HCT116 (cell line): ENCODE data around the gene COPS3.

Experiments
- EZH2 ChIP-seq: fragments of 200-600 bp; sonication (generic); IDR thresholded peaks from 2 replicates; pipeline ENCODE4 v1.6.1; 2017; ENCODE audit warnings: antibody characterized with exemption, mixed run types
- EZH2phosphoT487 ChIP-seq: fragments of 200-600 bp; IDR thresholded peaks from 2 replicates; pipeline ENCODE4 v1.6.1; 2018; ENCODE audit warnings: antibody characterized with exemption, borderline replicate concordance
- POLR2A ChIP-seq: IDR thresholded peaks from 2 replicates; pipeline ENCODE4 v1.7.0; 2011; ENCODE audit warnings: borderline replicate concordance; ENCODE audit not compliant: insufficient read depth, insufficient read length; ENCODE audit errors: extremely low read depth
- POLR2AphosphoS5 ChIP-seq: IDR thresholded peaks from 2 replicates; pipeline ENCODE4 v1.6.1; 2011; ENCODE audit warnings: mild to moderate bottlenecking, low read depth, low read length, moderate library complexity
- SIN3A ChIP-seq: IDR thresholded peaks from 2 replicates; pipeline ENCODE4 v1.6.1; 2012; ENCODE audit warnings: low read depth
- SP1 ChIP-seq: IDR thresholded peaks from 2 replicates; pipeline ENCODE4 v1.6.1; 2012; ENCODE audit warnings: low read depth
- TCF7L2 ChIP-seq: IDR thresholded peaks from 2 replicates; pipeline ENCODE4 v1.7.0; 2011; ENCODE audit warnings: borderline replicate concordance, inconsistent platforms; ENCODE audit not compliant: insufficient read depth, insufficient read length; ENCODE audit errors: extremely low read depth
- TF ChIP-seq, protein P1 (sequence below): IDR thresholded peaks from 2 replicates; pipeline ENCODE4 v1.6.1; 2012
- TF ChIP-seq, protein P2 (sequence below), 3 experiments: fragments of 200-600 bp in 1 of 3; sonication (generic) in 1 of 3; IDR thresholded peaks in 2 of 3; conservative IDR thresholded peaks in 1 of 3; 2 replicates each; pipeline ENCODE4 v1.5.1; 2012 to 2017; ENCODE audit warnings: low read depth in 2 of 3, low read length in 2 of 3, antibody characterized with exemption in 1 of 3, borderline replicate concordance in 1 of 3, control low read depth in 1 of 3, mild to moderate bottlenecking in 1 of 3, mixed read lengths in 1 of 3, mixed run types in 1 of 3, moderate library complexity in 1 of 3; ENCODE audit not compliant: insufficient read depth in 1 of 3

DNA sequence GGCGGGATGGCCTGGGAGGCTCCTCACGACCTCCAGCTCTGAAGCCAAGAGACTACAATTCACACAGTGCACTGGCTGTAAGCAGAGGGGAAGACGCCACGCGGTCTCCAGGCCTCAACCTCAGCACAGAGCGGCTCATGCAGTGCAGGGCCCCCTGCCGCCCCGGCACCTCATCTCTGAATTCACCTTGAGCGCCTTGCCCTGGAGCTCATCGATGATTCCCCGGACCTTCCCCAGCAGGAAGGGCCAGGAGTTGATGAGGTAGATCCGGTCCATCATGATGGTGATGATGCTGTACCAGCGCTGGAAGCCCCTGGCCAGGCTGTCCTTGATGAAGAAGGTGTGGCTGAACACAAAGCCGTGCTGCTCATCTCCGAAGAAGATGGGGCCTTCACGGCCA, 57.3 kb downstream of the COPS3 start:
- TF ChIP-seq, protein P1, sequence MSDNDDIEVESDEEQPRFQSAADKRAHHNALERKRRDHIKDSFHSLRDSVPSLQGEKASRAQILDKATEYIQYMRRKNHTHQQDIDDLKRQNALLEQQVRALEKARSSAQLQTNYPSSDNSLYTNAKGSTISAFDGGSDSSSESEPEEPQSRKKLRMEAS: no peak
- TF ChIP-seq, protein P2, sequence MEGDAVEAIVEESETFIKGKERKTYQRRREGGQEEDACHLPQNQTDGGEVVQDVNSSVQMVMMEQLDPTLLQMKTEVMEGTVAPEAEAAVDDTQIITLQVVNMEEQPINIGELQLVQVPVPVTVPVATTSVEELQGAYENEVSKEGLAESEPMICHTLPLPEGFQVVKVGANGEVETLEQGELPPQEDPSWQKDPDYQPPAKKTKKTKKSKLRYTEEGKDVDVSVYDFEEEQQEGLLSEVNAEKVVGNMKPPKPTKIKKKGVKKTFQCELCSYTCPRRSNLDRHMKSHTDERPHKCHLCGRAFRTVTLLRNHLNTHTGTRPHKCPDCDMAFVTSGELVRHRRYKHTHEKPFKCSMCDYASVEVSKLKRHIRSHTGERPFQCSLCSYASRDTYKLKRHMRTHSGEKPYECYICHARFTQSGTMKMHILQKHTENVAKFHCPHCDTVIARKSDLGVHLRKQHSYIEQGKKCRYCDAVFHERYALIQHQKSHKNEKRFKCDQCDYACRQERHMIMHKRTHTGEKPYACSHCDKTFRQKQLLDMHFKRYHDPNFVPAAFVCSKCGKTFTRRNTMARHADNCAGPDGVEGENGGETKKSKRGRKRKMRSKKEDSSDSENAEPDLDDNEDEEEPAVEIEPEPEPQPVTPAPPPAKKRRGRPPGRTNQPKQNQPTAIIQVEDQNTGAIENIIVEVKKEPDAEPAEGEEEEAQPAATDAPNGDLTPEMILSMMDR (IDR thresholded peaks at IDR 0.05 in 2 of 3, conservative IDR thresholded peaks at IDR 0.05 in 1 of 3; ENCODE audit: borderline replicate concordance in 1 of 3, insufficient read depth in 1 of 3, low read depth in 2 of 3, low read length in 2 of 3): no peak
- no peak for TF ChIP-seq SIN3A
- TF ChIP-seq EZH2: no peak
- TF ChIP-seq EZH2phosphoT487: no peak
- TF ChIP-seq TCF7L2: no peak
- no peak for TF ChIP-seq SP1
- TF ChIP-seq POLR2AphosphoS5: no peak
- no peak for TF ChIP-seq POLR2A
